Transverse colon (tissue), 4 donors: ENCODE results near the gene CSAG2.
"Not testable (repeated sequence)": the region's sequence is repeated elsewhere in the genome, so short reads cannot be mapped to it uniquely, and the experiment has no call there.

Experiments used
- EP300 ChIP-seq: sonication (generic); formaldehyde crosslinking; IDR thresholded peaks from one replicate; pipeline ENCODE4 v1.6.1; 2017; ENCODE audit warnings: antibody characterized with exemption, low read depth
- POLR2A ChIP-seq: fragments of 450-650 bp; IDR thresholded peaks from one replicate; pipeline ENCODE4 v1.6.1; 2016; ENCODE audit warnings: antibody characterized with exemption, mild to moderate bottlenecking, moderate library complexity
- POLR2AphosphoS5 ChIP-seq, 3 donors: sonication (generic); formaldehyde crosslinking; IDR thresholded peaks; one replicate each; pipeline ENCODE4 v1.6.1; 2016; ENCODE audit warnings: antibody characterized with exemption in 3 of 3
- TF ChIP-seq, protein P1 (sequence below), 5 experiments: fragments of 200-600 bp in 3 of 5; fragments of 450-650 bp in 2 of 5; sonication (generic) in 3 of 5; IDR thresholded peaks; 1 replicate in 2 of 5; 2 replicates in 3 of 5; pipeline ENCODE4 v1.5.1; 2016 to 2017; ENCODE audit warnings: antibody characterized with exemption in 5 of 5, inconsistent platforms in 3 of 5, mild to moderate bottlenecking in 2 of 5, moderate library complexity in 1 of 5

DNA sequence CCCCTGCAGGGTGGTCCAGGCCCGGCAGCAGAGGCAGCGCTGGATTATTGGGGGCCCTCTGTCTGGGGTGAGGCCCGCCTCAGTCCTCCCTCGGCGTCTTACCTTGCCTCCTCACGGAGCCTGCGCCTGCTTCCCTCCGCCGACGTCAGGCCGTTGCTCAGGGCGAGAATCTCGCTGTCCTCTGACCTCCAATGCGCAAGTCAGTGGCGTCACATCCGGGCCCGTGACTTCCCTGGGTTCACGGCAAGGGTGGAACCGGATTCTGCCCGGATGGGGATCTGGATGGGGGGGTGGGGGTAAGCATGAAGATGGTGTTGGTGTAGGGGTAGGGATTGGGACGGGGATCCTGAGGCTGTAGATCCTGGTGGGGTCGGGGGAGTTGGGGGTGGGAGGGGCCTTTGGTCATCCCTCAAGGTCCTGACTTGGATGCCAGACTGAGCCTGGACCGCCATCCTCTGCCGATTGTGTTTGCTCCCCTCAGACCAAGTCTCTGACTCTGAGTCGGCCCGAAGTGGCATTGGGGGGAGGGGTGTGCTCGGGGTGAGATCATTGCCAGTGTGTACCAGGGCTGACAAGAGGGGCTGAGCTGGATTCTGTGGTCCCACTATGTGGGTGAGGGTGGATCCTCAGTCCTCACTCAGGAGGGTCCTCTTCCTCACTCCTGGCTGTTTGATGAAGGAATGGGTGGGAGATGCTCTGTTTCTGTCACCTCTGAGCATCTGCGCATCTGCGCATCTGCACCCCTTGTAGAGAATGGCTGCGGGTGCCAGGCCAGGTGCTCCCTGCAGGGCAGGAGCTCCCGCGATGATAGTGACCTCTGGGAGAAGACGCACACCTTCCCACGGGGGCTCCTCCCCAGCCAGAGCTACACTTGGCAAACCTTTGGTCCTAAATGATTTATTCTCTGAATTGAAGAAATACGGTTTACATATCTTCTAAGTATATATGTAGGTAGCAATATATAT lies 44.9 kb upstream of the CSAG2 start, which contains the start of gene MAGEA2:
- TF ChIP-seq, protein P1, sequence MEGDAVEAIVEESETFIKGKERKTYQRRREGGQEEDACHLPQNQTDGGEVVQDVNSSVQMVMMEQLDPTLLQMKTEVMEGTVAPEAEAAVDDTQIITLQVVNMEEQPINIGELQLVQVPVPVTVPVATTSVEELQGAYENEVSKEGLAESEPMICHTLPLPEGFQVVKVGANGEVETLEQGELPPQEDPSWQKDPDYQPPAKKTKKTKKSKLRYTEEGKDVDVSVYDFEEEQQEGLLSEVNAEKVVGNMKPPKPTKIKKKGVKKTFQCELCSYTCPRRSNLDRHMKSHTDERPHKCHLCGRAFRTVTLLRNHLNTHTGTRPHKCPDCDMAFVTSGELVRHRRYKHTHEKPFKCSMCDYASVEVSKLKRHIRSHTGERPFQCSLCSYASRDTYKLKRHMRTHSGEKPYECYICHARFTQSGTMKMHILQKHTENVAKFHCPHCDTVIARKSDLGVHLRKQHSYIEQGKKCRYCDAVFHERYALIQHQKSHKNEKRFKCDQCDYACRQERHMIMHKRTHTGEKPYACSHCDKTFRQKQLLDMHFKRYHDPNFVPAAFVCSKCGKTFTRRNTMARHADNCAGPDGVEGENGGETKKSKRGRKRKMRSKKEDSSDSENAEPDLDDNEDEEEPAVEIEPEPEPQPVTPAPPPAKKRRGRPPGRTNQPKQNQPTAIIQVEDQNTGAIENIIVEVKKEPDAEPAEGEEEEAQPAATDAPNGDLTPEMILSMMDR (IDR thresholded peaks at IDR 0.05): not testable (repeated sequence)
- not testable (repeated sequence) for TF ChIP-seq POLR2A; POLR2AphosphoS5 (IDR thresholded peaks at IDR 0.05); EP300
